Fibroblast of villous mesenchyme (primary cell): ENCODE results near the gene UHMK1. TPM values are rescaled to one million over a fixed set of nuclear protein-coding genes. Genes with fewer than 3 reads are reported as not detected.
"Not testable (repeated sequence)": the region's sequence is repeated elsewhere in the genome, so short reads cannot be mapped to it uniquely, and the experiment has no call there.

Source experiments
- DNase-seq: peaks from one replicate; pipeline ENCODE4 v3.0.0-alpha.2; 2010; ENCODE audit warnings: low read depth
- H3K4me3 ChIP-seq: 2 replicates; pipeline ENCODE4 v1.5.1; 2011; ENCODE audit warnings: low read depth, mild to moderate bottlenecking, low read length
- CTCF ChIP-seq: IDR thresholded peaks from 2 replicates; pipeline ENCODE4 v1.5.1; 2012; ENCODE audit warnings: low read depth, mild to moderate bottlenecking, low read length; ENCODE audit not compliant: insufficient read depth
- total RNA-seq: library from RNA; depleted of rRNA; stranded (reverse); fragments of >200 nt; gene quantifications from 2 replicates; pipeline ENCODE4 v1.2.3, GENCODE V29; 2012

UHMK1 gene
- total RNA-seq, 1 donor: 139 TPM

GRCh38 chr1:162488219-162488618 is 9.4 kb upstream of the UHMK1 start:
- TF ChIP-seq CTCF: no peak
- DNase-seq: no peak

GRCh38 chr1:162495531-162496233 is 1.9 kb upstream of the UHMK1 start:
- H3K4me3 ChIP-seq, DNase-seq: not testable (repeated sequence)

More at GRCh38 chr1:162488219-162488618, 9.4 kb upstream of the UHMK1 start:
- H3K4me3 ChIP-seq: no peak overlapping the region

- TF ChIP-seq CTCF: no peak
- DNase-seq: no peak
- peak overlapping the region; percentile 97 for H3K4me3 ChIP-seq
Measured at GRCh38 chr1:162497104-162497722, 405 bp upstream of the UHMK1 start.

- DNase-seq: peak; percentile 38
- H3K4me3 ChIP-seq: peak overlapping the region; percentile 97
- no peak for TF ChIP-seq CTCF
Measured at GRCh38 chr1:162498496-162498810, 835 bp downstream of the UHMK1 start.

GRCh38 chr1:162500805-162501204 is 3.2 kb downstream of the UHMK1 start:
- H3K4me3 ChIP-seq: no peak overlapping the region
- peak; percentile 28 for DNase-seq
- TF ChIP-seq CTCF: no peak

GRCh38 chr1:162502077-162502476 is 4.5 kb downstream of the UHMK1 start:
- H3K4me3 ChIP-seq: no peak overlapping the region
- DNase-seq: no peak
- TF ChIP-seq CTCF: no peak

GRCh38 chr1:162502928-162503327 is 5.3 kb downstream of the UHMK1 start:
- TF ChIP-seq CTCF: no peak
- H3K4me3 ChIP-seq: no peak overlapping the region
- DNase-seq: no peak
